DMS153 (cell line): ENCODE results near the gene SAXO2.
"Not testable (repeated sequence)": the region's sequence is repeated elsewhere in the genome, so short reads cannot be mapped to it uniquely, and the experiment has no call there.

Experiments used
- DNase-seq: peaks from one replicate; lab custom pipeline; 2025; lab: John Stamatoyannopoulos, UW

SAXO2 gene

DNA sequence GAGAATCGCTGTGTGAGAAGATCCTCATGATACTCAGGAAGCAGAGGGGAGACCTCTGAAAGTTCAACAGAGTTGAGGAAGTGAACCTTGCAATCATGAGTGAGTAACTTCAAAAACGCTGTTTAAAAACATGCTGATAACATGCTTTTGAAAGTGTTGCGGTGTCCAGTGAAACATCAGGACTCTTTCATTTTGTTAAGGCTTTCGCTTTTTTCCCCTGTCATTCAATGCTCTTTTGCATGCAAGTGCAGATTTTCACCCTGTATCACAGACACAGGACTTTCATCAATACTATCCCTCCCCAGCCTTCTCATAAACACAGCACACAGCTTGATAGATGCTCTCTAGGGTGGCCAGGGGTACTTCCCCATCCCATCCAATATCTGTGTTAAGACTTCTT is 23.9 kb downstream of the SAXO2 start:
- DNase-seq: not testable (repeated sequence)

DNA sequence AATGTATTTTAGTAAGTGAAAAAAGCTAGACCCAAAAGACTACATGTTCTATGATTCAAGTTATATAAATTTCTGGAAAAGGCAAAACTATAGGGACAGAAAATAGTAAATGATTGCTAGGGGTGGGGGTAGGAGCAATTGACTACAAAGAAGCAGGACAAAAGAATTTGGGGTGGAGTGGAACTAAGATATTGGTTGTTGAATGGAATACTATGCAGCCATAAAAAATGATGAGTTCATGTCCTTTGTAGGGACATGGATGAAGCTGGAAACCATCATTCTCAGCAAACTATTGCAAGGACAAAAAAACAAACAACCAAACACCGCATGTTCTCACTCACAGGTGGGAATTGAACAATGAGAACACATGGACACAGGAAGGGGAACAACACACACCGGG is 25.6 kb downstream of the SAXO2 start:
- DNase-seq: not testable (repeated sequence)

- no peak for DNase-seq
Observed at GRCh38 chr15:82292271-82292670, 29.7 kb downstream of the SAXO2 start.

DNA sequence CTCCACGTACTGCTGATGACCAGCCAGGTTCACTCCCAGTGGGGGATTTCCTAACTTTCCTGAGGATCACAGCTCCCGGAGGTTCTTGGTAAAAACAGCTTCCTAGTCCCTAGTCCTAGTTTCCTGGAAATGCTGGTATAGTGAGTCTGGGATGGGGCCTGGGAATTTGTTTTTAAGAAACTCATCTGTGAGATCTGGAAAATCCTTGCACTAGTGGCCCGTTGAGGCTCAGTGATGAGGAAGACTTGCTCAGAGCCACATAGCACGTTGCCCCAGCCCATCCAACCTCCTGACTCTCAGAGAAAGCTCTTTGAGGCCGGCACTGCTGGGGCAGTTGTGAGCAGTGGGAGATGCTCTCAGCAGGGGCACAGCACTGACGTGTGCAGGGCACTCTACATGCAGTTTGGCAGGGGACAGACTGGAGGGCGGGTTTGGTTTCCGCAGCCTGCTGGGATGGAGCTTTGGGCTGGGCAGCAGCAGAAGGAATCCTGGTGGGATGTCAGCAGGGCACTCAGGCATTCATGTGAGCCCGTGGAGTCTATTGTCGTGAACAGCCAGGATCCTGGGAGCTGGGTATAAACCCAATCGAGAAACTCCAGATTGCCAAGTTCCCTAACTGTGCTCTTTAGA is 31.6 kb downstream of the SAXO2 start:
- DNase-seq: no peak

- DNase-seq: no peak
Observed at GRCh38 chr15:82297546-82297945, 34.9 kb downstream of the SAXO2 start.

GRCh38 chr15:82298032-82298431 is 35.4 kb downstream of the SAXO2 start:
- no peak for DNase-seq

DNA sequence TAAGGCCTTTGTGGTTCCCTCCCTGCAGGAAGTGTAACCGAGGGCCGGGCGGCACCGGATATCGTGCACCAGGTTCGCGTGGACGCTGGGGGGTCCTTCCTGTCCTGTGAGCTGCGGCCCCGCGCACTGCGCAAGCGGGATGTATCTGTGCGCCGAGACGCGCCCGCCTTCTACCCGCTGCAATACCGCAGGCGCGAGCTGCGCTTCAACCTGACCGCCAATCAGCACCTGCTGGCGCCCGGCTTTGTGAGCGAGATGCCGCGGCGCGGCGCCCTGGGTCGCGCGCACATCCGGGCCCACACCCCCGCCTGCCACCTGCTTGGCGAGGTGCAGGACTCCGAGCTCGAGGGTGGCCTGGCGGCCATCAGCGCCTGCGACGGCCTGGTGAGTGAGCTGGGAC is 35.9 kb downstream of the SAXO2 start:
- DNase-seq: no peak

- DNase-seq: not testable (repeated sequence)
Observed at GRCh38 chr15:82299511-82299914, 36.9 kb downstream of the SAXO2 start.

DNA sequence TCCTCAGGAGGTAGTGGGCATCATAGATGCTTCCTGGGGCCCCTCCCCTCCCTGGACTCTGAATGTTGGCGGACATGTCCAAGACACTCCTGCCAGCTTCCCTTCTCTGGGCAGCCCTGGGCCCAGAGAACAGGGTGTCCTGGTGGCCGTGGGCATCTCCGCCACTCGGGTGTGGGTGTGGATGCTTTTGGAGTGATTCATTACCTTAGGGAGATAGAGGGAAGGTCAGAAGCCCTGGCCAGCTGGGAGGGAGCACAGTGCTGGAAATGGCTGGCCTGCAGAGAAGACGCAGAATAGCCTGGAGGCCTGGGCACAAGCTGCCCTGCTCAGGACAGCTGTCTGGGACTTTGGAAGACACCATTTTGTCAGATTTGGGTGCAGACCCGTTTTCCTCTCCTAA is 37.7 kb downstream of the SAXO2 start:
- DNase-seq: not testable (repeated sequence)

- DNase-seq: no peak
Observed at GRCh38 chr15:82300883-82301282, 38.3 kb downstream of the SAXO2 start.

DNA sequence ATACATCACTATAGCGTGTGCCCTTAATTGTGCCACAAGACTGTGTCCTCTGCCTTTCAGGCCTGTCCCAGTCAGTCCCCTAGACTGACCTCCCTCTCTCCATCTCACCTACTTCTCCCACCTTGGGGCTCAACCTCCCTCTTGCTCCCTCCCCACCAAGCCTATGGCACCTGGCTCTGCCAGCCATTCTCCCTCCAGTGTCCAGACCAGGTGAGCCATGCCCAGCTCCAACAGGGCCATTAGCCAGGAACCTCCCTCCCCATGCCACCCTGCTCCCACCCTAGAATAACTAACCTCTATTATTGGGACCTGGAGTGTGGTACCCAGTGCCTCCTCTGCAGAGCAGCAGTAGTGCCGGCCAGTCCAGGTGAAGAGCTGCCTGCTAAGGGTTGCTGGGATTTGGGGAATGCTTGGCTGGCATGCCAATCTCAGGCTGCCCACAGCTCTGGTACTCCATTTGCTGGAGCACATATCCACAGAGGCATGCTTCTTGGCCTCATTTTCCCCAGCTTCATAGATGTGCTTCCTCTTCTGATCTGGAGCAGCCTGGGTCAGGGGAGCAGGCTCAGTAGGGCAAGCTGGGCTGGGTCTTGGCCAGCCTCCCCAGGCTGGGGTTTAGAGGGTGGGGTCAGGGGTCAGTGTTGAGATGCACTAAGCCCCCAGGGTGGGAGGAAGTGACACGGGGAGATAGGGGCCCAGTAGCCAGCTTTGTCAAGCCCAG is 38.8 kb downstream of the SAXO2 start:
- no peak for DNase-seq

- DNase-seq: no peak
Observed at GRCh38 chr15:82303956-82304777, 41.5 kb downstream of the SAXO2 start.

- no peak for DNase-seq
Observed at GRCh38 chr15:82304778-82305090, 42.1 kb downstream of the SAXO2 start.

GRCh38 chr15:82305621-82306048 is 43.0 kb downstream of the SAXO2 start:
- DNase-seq: no peak

DNA sequence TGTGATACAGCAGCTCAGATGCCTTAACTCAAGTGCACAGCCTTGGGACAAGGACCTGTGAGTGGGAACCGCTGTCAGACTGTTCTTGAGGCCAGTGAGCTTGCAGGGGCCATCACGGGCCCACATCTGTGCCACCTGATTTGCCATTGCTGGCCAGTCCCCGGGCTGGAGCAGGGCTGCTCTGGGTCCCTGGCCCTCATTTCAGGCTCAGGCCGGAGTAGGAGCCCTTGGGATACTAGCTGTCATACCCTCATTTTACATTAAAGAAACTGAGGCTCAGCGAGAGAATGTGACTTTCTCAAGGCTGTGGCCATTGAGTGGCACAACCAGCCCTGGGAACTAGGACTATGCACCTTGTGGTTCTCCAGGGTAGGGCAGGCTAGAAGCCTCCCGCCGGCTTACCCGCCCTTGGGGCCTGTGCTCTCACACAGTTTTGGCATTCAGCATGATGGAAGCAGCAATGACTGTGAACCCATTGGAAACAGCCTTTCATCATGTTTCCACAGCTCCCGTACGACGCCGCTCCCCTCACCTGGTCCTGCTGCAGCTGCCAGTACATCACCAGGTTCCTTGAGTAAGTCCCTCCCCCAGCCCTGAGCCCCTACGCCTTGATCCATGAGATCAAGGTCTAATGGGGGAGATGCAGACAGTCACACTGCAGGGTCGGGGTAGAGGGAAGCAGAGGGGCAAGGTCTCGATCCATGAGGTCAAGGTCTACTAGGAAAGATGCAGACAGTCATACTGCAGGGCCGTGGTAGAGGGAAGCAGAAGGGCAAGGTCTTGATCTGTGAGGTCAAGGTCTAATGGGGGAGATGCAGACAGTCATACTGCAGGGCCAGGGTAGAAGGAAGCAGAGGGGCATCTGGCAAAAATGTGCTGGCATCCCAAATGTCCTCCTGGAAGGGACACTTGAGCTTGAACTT is 44.4 kb downstream of the SAXO2 start:
- DNase-seq: no peak

- DNase-seq: no peak
Observed at GRCh38 chr15:82307714-82308081, 45.1 kb downstream of the SAXO2 start.

DNA sequence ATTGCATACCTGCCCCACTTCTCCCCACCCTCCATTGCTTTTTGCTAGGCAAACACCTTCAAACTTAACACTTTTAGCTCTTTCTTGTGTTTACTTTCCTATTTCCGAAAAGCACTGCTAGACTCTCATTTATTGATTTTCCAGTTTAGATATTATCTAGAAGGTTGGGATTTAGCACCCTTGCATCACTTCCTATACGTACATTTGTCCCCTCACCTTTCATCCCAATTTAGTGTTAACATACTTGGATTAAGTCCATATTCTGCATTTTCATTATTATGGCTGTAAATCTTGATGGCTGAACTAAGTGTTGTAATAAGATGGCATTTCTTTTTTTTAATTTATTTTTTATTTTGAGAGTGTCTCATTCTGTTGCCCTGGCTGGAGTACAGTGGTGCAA is 47.2 kb downstream of the SAXO2 start:
- no peak for DNase-seq

DNA sequence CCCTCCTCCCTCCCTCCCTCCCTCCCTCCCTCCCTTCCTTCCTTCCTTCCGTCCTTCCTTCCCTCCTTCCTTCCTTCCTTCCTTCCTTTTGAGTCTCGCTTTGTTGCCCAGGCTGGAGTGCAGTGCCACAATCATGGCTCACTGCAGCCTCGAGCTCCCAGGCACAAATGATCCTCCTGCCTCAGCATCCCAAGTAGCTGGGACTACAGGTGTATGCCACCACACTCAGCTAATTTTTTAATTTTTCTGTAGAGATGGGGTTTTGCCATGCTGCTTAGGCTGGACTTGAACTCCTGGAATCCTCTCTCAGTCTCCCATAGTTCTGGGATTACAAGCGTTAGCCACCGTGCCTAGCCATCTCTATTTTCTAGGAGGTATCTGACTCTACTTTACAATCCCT is 48.7 kb downstream of the SAXO2 start:
- not testable (repeated sequence) for DNase-seq

DNA sequence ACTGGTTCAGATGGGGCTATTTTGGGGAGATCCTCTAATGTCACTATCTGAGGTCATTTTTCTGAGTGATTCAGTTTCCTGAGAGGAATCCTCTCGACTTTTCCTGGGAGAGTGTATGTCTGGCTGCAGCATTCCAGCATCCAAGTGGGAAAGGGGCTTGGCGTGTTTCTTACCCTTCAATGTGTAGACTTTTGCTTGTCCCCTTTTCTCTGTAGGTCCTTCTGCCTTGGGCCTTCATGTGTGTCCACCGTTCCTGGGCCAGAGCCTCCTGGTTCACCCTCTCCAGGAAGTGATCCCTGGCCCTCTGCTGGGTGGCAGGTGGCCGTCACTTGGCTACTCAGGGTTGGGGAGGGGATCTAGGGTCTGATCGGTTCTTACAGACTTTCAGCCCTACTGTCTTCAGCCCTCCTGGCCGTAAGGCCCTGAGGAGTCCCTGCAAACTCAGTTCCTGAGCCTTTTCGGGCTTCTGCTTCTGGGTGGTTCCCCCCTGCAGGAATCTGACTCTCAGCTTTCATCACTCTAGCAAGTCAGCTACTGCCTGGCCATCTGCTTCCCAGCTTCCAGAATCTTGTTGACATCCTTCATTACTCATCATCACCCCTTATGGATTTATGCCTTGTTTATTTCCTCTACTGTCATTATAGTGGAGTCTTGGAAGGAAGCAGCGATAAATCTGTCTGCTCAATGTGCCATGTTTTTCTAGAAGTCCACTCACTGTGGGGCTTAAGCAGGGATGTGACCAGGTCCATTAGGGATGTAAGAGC is 50.1 kb downstream of the SAXO2 start:
- DNase-seq: no peak

DNA sequence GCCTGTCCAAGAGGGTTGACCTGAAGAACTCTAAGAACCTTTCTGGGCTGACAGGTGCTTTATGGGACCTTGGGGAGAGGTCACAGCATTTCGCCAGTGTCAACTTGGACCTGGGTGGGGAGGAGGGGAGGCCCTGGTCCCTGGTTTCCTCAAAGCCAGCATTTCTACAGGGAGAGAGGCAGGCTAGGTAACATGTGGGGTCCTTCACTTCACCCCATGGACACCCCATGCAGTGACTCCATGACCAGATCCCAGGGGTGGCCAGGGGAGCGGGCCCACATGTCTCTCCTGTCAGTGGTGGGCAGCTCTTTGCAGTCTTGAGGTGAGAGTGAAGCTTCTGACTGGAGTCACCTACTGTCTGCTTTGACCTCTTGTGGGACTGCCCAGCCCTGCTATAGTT is 50.8 kb downstream of the SAXO2 start:
- DNase-seq: no peak
